H1 (cell line): ENCODE results near the gene ATG7.

Experiments used
- ASH2L ChIP-seq: fragments of 200-600, 300-600 bp; sonication (generic); IDR thresholded peaks from one replicate; pipeline ENCODE4 v1.7.1; 2017; ENCODE audit warnings: low read length
- CHD2 ChIP-seq: IDR thresholded peaks from 2 replicates; pipeline ENCODE4 v1.6.1; 2012; ENCODE audit warnings: low read length, improper control_type of control experiment
- CREB1 ChIP-seq: IDR thresholded peaks from 2 replicates; pipeline ENCODE4 v1.6.1; 2012; ENCODE audit warnings: inconsistent platforms
- CTCF ChIP-seq, 3 experiments: IDR thresholded peaks; 1 replicate in 2 of 3; 2 replicates in 1 of 3; pipeline versions ENCODE4 v1.5.1 to v1.6.1; 2011; ENCODE audit warnings: low read length in 3 of 3, mild to moderate bottlenecking in 3 of 3, inconsistent platforms in 2 of 3, low read depth in 1 of 3, moderate library complexity in 1 of 3; ENCODE audit not compliant: insufficient read depth in 1 of 3; ENCODE audit errors: control extremely low read depth in 1 of 3
- EGR1 ChIP-seq: IDR thresholded peaks from 2 replicates; pipeline ENCODE4 v1.6.1; 2011; ENCODE audit warnings: low read depth, low read length, borderline replicate concordance
- EZH2 ChIP-seq: fragments of 200-600 bp; sonication (generic); IDR thresholded peaks from 2 replicates; pipeline ENCODE4 v1.7.1; 2012; ENCODE audit warnings: low read depth, mild to moderate bottlenecking, moderate library complexity, low read length, inconsistent platforms; ENCODE audit not compliant: severe bottlenecking
- JUN ChIP-seq: IDR thresholded peaks from 2 replicates; pipeline ENCODE4 v1.6.1; 2011; ENCODE audit warnings: low read depth, mild to moderate bottlenecking, improper control_type of control experiment, low read length
- RBBP5 ChIP-seq: IDR thresholded peaks from 2 replicates; pipeline ENCODE4 v1.7.1; 2012; ENCODE audit warnings: low read depth, mild to moderate bottlenecking, inconsistent platforms, low read length, moderate library complexity, borderline replicate concordance
- SP1 ChIP-seq: IDR thresholded peaks from 2 replicates; pipeline ENCODE4 v1.6.1; 2011; ENCODE audit warnings: low read depth, low read length
- SRF ChIP-seq: IDR thresholded peaks from 2 replicates; pipeline ENCODE4 v1.6.1; 2011; ENCODE audit warnings: mild to moderate bottlenecking, low read depth, low read length, moderate library complexity
- TEAD4 ChIP-seq: IDR thresholded peaks from 2 replicates; pipeline ENCODE4 v1.6.1; 2012; ENCODE audit warnings: low read depth, low read length, inconsistent platforms, mixed read lengths
- USF2 ChIP-seq: IDR thresholded peaks from 2 replicates; pipeline ENCODE4 v1.6.1; 2011; ENCODE audit warnings: low read length, improper control_type of control experiment
- ZNF274 ChIP-seq: IDR thresholded peaks from 2 replicates; pipeline ENCODE4 v1.7.0; 2012; ENCODE audit warnings: low read length, borderline replicate concordance; ENCODE audit errors: extremely low read depth

- TF ChIP-seq SRF (no peak), JUN (no peak), EGR1 (no peak), CHD2 (no peak), CTCF (IDR thresholded peaks at IDR 0.05; ENCODE audit: control extremely low read depth in 1 of 3, insufficient read depth in 1 of 3, low read depth in 1 of 3, low read length in 3 of 3) (no peak), CREB1 (no peak), TEAD4 (no peak), RBBP5 (no peak), EZH2 (no peak), USF2 (no peak), ASH2L (no peak), ZNF274 (no peak), SP1 (no peak)
These were observed 280.4 kb downstream of the ATG7 start for GRCh38 chr3:11552289-11553264.
